GM12874 (cell line): Measurements from ENCODE around the gene ZNF133.

Experiments used
- TF ChIP-seq, protein P1 (sequence below): IDR thresholded peaks from 2 replicates; pipeline ENCODE4 v1.5.1; 2011; ENCODE audit warnings: low read depth, mild to moderate bottlenecking, control low read depth, low read length, moderate library complexity; ENCODE audit not compliant: insufficient read depth

Gene ZNF133

DNA sequence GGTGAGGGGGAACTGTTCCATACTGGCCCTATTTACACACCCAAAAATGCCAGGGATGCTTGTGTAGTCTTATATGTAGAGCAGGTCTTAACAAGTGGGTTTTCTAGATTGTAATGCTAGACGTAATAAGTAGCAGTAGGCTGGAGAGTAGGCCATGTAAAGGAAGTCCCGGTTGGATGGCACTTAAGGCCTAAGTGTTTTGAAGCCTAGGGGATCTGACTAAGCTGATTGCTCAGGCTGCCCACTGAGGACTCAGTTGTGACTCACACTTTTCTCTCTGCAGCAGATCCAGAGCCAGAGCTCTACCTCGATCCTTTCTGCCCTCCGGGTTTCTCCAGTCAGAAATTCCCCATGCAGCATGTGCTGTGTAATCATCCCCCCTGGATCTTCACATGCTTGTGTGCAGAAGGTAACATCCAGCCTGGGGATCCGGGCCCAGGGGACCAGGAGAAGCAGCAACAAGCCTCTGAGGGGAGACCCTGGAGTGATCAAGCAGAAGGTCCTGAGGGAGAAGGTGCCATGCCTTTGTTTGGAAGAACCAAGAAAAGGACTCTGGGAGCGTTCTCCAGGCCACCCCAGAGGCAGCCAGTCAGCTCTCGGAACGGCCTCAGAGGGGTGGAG is 26.6 kb downstream of the ZNF133 start:
- TF ChIP-seq, protein P1, sequence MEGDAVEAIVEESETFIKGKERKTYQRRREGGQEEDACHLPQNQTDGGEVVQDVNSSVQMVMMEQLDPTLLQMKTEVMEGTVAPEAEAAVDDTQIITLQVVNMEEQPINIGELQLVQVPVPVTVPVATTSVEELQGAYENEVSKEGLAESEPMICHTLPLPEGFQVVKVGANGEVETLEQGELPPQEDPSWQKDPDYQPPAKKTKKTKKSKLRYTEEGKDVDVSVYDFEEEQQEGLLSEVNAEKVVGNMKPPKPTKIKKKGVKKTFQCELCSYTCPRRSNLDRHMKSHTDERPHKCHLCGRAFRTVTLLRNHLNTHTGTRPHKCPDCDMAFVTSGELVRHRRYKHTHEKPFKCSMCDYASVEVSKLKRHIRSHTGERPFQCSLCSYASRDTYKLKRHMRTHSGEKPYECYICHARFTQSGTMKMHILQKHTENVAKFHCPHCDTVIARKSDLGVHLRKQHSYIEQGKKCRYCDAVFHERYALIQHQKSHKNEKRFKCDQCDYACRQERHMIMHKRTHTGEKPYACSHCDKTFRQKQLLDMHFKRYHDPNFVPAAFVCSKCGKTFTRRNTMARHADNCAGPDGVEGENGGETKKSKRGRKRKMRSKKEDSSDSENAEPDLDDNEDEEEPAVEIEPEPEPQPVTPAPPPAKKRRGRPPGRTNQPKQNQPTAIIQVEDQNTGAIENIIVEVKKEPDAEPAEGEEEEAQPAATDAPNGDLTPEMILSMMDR, result no peak

DNA sequence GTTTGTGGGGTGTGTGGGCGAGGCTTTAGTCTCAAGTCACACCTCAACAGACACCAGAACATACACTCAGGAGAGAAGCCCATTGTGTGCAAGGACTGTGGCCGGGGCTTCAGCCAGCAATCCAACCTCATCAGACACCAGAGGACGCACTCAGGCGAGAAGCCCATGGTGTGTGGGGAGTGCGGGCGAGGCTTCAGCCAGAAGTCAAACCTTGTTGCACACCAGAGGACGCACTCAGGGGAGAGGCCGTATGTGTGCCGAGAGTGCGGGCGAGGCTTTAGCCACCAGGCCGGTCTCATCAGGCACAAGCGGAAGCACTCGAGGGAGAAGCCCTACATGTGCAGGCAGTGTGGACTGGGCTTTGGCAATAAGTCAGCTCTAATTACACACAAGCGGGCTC is 27.8 kb downstream of the ZNF133 start:
- TF ChIP-seq, protein P1, result no peak

DNA sequence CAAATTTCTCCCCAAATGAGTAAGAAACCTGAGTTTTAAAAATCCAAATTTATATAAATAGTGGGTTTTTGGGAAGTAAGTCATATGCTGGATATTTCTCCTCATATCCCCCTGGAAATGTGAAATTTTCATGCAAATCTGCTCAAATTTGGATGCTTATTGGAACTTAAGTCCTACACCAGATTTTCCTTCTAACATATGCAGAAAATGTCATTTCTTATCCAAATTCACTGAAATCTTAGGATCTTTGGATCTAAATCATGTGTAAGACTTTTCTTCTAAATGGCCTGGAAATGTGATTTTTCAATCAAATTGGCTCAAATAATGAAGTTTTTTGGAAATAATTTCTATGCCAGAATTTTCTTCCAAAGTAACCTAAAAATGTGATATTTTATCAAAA is 33.0 kb downstream of the ZNF133 start:
- TF ChIP-seq, protein P1, result no peak

DNA sequence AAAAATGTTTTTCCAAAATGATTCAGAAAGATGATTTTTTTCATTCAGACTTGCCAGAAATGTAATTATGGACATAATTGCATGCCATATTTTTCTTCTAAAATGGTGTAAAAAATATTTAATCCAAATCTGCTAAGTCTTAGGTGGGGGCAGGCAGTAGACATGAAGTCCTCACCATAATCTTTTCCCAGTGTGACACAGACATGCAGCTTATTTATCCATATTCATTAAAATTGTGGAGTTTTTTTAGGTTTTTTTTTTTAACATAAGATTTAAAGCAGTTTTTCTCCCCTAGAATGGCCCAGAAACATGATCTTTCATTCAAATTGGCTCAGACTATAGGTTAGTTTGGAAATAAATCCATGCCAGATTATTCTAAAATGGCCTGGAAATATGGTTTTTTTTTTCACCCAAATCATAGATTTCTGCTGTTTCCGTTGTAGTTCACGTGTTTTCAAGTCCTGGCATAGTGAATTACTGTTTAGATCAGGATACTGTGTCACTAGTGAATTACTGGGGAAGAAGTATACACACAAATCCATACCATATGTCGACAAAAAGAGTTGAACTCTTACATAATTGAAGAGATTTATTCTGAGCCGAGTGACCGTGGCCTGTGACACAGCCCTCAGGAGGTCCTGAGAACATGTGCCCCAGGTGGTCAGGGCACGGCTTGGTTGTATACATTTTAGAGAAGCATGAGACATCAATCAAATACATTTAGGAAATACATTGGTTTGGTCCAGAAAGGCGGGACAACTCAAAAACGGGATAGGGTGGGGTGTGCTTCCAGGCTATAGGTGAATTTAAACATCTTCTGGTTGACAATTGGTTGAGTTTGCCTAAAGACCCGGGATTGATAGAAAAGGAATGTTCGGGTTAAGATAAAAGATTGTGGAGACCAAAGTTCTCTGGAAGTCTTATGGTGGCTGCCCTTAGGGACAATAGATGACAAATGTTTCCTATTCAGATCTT is 33.9 kb downstream of the ZNF133 start:
- TF ChIP-seq, protein P1, result no peak

DNA sequence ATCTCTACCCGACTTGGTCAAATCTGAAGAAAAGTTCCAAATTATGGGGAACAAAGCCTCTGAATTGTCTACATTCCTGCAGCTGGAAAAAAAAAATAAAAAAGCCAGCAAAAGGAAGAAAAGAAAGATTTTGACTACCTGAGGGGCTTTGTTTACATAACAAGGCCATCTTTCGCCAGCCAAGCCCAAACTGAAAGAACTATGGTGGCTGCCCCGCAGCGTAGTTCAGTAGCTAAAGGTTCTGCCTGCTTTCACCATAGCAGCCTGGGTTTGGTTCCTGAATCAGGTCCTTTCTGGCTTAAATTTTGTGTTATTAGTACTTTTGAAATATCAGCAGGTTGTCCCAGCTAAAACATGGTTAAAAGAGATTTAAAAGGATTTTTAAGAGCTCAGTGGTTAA is 35.4 kb downstream of the ZNF133 start:
- TF ChIP-seq, protein P1, result no peak

DNA sequence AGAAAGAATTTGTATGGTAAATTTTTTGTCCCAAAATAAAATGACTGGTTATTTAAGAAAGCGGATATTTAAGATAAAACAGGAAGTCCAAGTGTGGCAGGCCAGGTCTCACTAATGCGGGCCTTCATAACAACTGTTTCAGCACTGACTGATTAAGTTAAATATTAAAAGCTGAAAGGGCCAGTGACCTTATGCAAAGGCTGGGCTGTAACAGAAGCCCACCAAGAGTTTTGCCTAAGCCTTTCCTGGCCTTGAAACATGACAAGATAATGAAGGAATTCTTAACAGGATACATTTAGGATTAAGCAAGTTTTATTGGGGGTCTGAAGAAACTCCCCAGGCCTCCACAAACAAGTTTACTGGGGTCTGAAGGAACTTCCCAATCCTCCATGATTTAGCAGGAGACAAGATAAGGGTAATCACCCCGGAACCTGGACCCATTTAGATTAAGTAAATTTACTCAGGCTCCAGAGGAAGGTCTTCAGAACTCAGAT is 36.3 kb downstream of the ZNF133 start:
- TF ChIP-seq, protein P1, result no peak

DNA sequence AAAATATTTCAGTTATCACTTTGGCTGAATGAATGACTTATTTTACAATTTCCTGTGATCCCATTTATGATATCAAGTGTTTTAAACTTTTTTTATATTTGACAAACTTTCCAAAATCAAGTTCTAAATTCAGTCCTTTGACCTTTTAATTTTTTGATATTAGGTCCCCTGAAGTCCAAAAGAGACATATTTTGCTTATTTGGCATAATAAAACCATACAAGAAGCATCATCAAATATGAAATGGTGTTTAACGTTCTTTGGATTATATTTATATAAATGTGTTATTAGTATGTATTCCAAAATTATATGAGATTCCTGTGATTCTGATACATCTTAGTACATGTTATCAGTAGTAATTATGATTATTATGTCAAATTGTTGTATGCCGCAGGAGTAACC is 38.7 kb downstream of the ZNF133 start:
- TF ChIP-seq, protein P1, result no peak
